ENCODE data around the gene PNKD.

GRCh38 chr2:218368150-218368528, 97.8 kb downstream of the PNKD start:
- TF ChIP-seq, protein P1, sequence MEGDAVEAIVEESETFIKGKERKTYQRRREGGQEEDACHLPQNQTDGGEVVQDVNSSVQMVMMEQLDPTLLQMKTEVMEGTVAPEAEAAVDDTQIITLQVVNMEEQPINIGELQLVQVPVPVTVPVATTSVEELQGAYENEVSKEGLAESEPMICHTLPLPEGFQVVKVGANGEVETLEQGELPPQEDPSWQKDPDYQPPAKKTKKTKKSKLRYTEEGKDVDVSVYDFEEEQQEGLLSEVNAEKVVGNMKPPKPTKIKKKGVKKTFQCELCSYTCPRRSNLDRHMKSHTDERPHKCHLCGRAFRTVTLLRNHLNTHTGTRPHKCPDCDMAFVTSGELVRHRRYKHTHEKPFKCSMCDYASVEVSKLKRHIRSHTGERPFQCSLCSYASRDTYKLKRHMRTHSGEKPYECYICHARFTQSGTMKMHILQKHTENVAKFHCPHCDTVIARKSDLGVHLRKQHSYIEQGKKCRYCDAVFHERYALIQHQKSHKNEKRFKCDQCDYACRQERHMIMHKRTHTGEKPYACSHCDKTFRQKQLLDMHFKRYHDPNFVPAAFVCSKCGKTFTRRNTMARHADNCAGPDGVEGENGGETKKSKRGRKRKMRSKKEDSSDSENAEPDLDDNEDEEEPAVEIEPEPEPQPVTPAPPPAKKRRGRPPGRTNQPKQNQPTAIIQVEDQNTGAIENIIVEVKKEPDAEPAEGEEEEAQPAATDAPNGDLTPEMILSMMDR (IDR thresholded peaks at IDR 0.05) = no peak
- TF ChIP-seq EP300 (IDR thresholded peaks at IDR 0.05) (no peak), POLR2A (IDR thresholded peaks at IDR 0.05) (no peak)

All from suprapubic skin (tissue), 3 donors.